Bronchial epithelial cell (primary cell): ENCODE measurements around the gene HIPK1. TPM values are rescaled to one million over a fixed set of nuclear protein-coding genes. Genes with fewer than 3 reads are reported as not detected.

ENCODE experiments used
- DNase-seq: peaks from one replicate; pipeline ENCODE4 v3.0.0-alpha.2; 2010; ENCODE audit warnings: low read depth
- FAIRE-seq: peaks from 2 replicates; lab custom pipeline; 2011; peaks lifted over from hg19 to GRCh38; lab: Jason Lieb, UNC
- H3K27me3 ChIP-seq: 2 replicates; pipeline ENCODE4 v1.5.1; 2011; ENCODE audit warnings: low read length; ENCODE audit not compliant: control insufficient read depth, insufficient read depth
- H3K36me3 ChIP-seq: 2 replicates; pipeline ENCODE4 v1.5.1; 2011; ENCODE audit warnings: low read length; ENCODE audit not compliant: control insufficient read depth, insufficient read depth
- H3K4me3 ChIP-seq: 2 replicates; pipeline ENCODE4 v1.5.1; 2011; ENCODE audit warnings: mild to moderate bottlenecking, low read depth, low read length, control low read depth
- total RNA-seq: library from RNA; depleted of rRNA; stranded (reverse); fragments of >200 nt; gene quantifications from 2 replicates; pipeline ENCODE4 v1.2.1, GENCODE V29; 2014
- TF ChIP-seq, protein P1 (sequence below): IDR thresholded peaks from 2 replicates; pipeline ENCODE4 v1.5.1; 2011; ENCODE audit warnings: mild to moderate bottlenecking, moderate library complexity, low read length, control low read depth, inconsistent platforms; ENCODE audit not compliant: insufficient read depth, severe bottlenecking

Gene HIPK1
- total RNA-seq, 1 donor from 2014 or later: 18.7 TPM

DNA sequence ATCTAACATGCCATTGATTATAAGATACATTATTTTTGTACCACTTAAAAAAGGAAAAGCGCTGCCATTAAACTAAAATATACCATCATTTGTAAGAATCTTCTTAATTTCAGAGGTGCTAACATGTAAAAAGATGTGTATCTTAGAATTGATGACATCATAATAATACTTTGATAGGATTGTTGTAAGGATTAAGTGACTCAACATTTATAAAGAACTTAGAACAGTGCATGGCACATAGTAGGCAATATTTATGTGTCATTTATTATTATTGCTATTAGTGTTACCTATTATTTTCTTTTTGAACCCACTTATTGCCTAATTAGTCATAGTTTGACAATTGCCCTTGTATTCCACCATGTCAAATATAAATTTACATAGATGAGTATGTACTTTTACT, 21.8 kb downstream of the HIPK1 start:
- TF ChIP-seq, protein P1, sequence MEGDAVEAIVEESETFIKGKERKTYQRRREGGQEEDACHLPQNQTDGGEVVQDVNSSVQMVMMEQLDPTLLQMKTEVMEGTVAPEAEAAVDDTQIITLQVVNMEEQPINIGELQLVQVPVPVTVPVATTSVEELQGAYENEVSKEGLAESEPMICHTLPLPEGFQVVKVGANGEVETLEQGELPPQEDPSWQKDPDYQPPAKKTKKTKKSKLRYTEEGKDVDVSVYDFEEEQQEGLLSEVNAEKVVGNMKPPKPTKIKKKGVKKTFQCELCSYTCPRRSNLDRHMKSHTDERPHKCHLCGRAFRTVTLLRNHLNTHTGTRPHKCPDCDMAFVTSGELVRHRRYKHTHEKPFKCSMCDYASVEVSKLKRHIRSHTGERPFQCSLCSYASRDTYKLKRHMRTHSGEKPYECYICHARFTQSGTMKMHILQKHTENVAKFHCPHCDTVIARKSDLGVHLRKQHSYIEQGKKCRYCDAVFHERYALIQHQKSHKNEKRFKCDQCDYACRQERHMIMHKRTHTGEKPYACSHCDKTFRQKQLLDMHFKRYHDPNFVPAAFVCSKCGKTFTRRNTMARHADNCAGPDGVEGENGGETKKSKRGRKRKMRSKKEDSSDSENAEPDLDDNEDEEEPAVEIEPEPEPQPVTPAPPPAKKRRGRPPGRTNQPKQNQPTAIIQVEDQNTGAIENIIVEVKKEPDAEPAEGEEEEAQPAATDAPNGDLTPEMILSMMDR: no peak
- DNase-seq (no peak), FAIRE-seq (no peak)
- H3K36me3 ChIP-seq: no peaks in the 10 kb centered on the region
- H3K4me3 ChIP-seq: no peak overlapping the region
- H3K27me3 ChIP-seq: no peaks in the 10 kb centered on the region

DNA sequence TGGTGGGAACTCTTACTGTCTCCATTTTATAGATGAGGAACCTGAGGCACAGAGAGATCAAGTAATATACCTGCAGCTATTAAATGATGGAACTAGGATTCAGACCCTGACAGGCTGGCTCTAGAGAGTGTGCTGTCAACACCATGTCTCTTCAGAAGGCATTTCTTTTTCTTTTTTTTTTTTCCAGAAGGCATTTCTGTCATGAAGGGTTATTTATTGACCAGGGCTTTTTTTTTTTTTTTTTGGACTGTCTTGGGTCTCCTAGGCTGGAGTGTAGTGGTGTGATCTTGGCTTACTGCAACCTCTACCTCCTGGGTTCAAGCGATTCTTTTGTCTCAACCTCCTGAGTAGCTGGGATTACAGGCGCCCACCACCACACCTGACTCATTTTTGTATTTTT, 22.6 kb downstream of the HIPK1 start:
- no peak for FAIRE-seq

DNA sequence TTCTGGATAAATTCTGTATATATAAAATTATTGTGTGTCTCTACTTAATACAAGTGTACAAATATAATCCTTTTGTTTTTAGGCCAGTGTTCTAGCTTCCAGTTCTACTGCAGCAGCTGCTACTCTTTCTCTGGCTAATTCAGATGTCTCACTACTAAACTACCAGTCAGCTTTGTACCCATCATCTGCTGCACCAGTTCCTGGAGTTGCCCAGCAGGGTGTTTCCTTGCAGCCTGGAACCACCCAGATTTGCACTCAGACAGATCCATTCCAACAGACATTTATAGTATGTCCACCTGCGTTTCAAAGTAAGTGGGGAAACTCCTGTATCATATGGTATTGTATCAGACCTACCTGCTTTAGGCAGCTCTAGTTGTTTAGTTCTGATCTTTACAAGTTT, 28.9 kb downstream of the HIPK1 start:
- H3K36me3 ChIP-seq: peaks cover 8% of the 10 kb centered on the region
- no peak overlapping the region for H3K4me3 ChIP-seq
- FAIRE-seq (no peak), DNase-seq (no peak)
- TF ChIP-seq, protein P1: no peak
- no peaks in the 10 kb centered on the region for H3K27me3 ChIP-seq

More for the DNA sequence above, 22.6 kb downstream of the HIPK1 start:
- H3K27me3 ChIP-seq: no peaks in the 10 kb centered on the region
- H3K4me3 ChIP-seq: no peak overlapping the region
- no peak for DNase-seq
- H3K36me3 ChIP-seq: peaks cover 2% of the 10 kb centered on the region
- TF ChIP-seq, protein P1: no peak

DNA sequence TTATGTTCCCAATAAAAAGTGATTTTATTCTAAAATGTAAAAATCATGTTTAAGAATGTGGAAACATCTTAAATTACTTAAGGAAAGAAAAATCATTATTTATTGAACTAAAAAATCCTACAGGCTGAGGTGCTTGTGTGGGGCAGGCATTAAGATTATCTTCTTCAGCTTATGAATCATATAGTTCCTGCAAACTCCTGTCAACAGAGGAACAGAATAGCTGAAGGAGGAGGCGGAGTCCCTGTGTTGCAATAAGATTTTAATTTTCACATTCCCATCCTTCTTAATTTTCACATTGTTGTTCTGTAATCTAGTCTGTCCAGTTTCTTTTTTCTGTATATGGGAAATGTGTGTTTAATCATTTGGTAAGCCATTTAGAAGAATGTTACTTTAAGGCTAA, 29.6 kb downstream of the HIPK1 start:
- TF ChIP-seq, protein P1: no peak
- no peak for FAIRE-seq
- Histone ChIP-seq H3K27me3 (no peaks in the 10 kb centered on the region), H3K36me3 (peaks cover 8% of the 10 kb centered on the region), H3K4me3 (no peak overlapping the region)
- DNase-seq: peak; percentile 42

DNA sequence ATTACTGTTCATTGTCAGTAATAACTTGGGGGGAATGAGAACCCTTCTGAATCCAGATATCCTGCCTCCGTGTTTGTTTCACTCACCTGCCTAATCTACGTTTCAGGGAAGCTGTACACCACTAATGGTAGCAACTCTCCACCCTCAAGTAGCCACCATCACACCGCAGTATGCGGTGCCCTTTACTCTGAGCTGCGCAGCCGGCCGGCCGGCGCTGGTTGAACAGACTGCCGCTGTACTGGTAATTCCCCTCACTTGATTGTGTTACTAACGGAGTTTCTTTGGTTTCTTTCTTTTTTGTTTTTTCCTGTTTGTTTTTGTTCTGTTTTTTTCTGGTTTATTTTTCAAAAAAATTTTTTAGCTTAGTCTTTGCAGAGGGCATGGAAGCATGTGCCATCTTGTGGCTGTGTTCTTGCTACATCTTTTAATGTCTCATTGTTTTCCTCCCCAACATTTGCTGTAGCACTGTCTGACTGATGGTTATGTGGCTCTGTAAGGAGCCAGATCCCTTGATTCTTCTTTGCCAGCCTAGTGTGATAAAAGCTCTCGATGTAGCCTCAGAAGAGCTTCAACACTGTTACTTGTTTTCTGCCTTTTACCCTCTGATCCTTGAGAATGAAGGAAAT, 34.3 kb downstream of the HIPK1 start:
- peaks cover 6% of the 10 kb centered on the region for H3K36me3 ChIP-seq
- DNase-seq: no peak
- no peak for FAIRE-seq
- H3K27me3 ChIP-seq: no peaks in the 10 kb centered on the region
- TF ChIP-seq, protein P1: no peak
- H3K4me3 ChIP-seq: no peak overlapping the region
